Measurements from ENCODE around the gene RASL10B. TPM values are rescaled to one million over a fixed set of nuclear protein-coding genes. Genes with fewer than 3 reads are reported as not detected.
"Not testable (repeated sequence)": the region's sequence is repeated elsewhere in the genome, so short reads cannot be mapped to it uniquely, and the experiment has no call there.

The RASL10B gene
- polyA plus RNA-seq, 2 donors = 0.28 to 0.53 TPM

DNA sequence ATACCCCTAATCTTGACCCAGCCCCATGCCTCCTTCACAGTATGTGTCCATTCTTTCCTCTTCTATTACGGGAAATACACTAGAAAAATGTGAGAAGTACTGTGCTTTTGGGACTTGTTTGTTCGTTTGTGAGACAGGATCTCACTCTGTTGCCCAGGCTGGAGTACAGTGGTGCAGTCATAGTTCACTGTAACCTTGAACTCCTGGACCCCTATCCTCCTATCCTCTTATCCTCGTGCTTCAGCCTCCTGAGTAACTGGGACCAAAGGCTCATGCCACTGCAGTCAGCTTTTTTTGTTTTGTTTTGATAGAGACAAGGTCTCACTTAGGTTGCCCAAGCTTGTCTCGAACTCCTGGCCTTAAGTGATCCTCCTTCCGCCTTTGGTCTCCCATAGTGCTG, 29.9 kb upstream of the RASL10B start:
- Histone ChIP-seq H3K36me3 (ENCODE audit: control insufficient read depth in 2 of 2, insufficient read depth in 2 of 2, low read length in 1 of 2) (no peaks in the 10 kb centered on the region), H3K9me3 (ENCODE audit: control insufficient read depth in 2 of 2, insufficient read depth in 1 of 2, low read depth in 1 of 2, low read length in 1 of 2) (no peaks in the 10 kb centered on the region), H3K4me3 (ENCODE audit: low read depth in 1 of 2, low read length in 2 of 2) (no peak overlapping the region), H3K27ac (ENCODE audit: low read depth in 2 of 2, low read length in 1 of 2) (no peak overlapping the region), H3K27me3 (ENCODE audit: control insufficient read depth in 1 of 2, insufficient read depth in 2 of 2, low read length in 2 of 2) (no peaks in the 10 kb centered on the region), H3K4me1 (ENCODE audit: control insufficient read depth in 2 of 2, insufficient read depth in 2 of 2, low read length in 1 of 2) (no peaks in the 10 kb centered on the region)
- WGBS, 2 donors = 92 to 95% methylated on average over 5 of the region's 5 CpGs

DNA sequence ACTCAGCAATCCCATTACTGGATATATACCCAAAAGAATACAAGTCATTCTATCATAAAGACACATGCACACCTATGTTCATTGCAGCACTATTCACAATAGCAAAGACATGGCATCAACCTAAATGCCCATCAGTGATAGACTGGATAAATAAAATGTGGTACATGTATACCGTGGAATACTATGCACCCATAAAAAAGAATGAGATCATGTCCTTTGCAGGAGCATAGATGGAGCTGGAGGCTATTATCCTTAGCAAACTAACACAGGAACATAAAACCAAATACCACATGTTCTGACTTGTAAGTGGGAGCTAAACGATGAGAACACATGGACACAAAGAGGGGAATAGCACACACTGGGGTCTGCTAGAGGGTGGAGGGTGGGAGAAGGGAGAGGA, 28.1 kb upstream of the RASL10B start:
- H3K27me3 ChIP-seq (ENCODE audit: control insufficient read depth in 1 of 2, insufficient read depth in 2 of 2, low read length in 2 of 2); H3K4me1 ChIP-seq (ENCODE audit: control insufficient read depth in 2 of 2, insufficient read depth in 2 of 2, low read length in 1 of 2); H3K9me3 ChIP-seq (ENCODE audit: control insufficient read depth in 2 of 2, insufficient read depth in 1 of 2, low read depth in 1 of 2, low read length in 1 of 2); H3K36me3 ChIP-seq (ENCODE audit: control insufficient read depth in 2 of 2, insufficient read depth in 2 of 2, low read length in 1 of 2); H3K27ac ChIP-seq (ENCODE audit: low read depth in 2 of 2, low read length in 1 of 2); H3K4me3 ChIP-seq (ENCODE audit: low read depth in 1 of 2, low read length in 2 of 2): not testable (repeated sequence)
- WGBS, 2 donors = 86 to 88% methylated on average over 2 of the region's 2 CpGs

DNA sequence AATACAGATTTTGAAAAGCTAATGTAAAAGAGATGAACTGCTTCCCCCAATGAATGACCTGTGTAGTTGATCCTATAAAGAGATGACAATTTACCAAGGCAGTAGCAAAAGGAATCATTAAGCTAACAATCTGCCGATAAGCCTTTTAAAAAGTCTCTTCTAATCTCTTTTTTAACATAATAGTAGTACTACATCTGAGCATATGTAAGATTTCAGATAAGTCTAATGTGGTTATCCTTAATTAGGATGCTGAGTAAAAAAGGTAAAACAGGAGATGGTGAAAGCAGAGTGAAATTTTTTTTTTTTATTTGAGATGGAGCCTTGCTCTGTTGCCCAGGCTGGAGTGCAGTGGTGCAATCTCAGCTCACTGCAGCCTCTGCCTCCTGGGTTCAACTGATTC, 26.2 kb upstream of the RASL10B start:
- H3K27me3 ChIP-seq (ENCODE audit: control insufficient read depth in 1 of 2, insufficient read depth in 2 of 2, low read length in 2 of 2) = no peaks in the 10 kb centered on the region
- H3K36me3 ChIP-seq (ENCODE audit: control insufficient read depth in 2 of 2, insufficient read depth in 2 of 2, low read length in 1 of 2) = no peaks in the 10 kb centered on the region
- no peaks in the 10 kb centered on the region for H3K9me3 ChIP-seq (ENCODE audit: control insufficient read depth in 2 of 2, insufficient read depth in 1 of 2, low read depth in 1 of 2, low read length in 1 of 2)
- no peak overlapping the region for H3K27ac ChIP-seq (ENCODE audit: low read depth in 2 of 2, low read length in 1 of 2)
- H3K4me3 ChIP-seq (ENCODE audit: low read depth in 1 of 2, low read length in 2 of 2) = no peak overlapping the region
- WGBS, 2 donors = 94 to 100% methylated on average over 1 of the region's 1 CpG
- no peaks in the 10 kb centered on the region for H3K4me1 ChIP-seq (ENCODE audit: control insufficient read depth in 2 of 2, insufficient read depth in 2 of 2, low read length in 1 of 2)

DNA sequence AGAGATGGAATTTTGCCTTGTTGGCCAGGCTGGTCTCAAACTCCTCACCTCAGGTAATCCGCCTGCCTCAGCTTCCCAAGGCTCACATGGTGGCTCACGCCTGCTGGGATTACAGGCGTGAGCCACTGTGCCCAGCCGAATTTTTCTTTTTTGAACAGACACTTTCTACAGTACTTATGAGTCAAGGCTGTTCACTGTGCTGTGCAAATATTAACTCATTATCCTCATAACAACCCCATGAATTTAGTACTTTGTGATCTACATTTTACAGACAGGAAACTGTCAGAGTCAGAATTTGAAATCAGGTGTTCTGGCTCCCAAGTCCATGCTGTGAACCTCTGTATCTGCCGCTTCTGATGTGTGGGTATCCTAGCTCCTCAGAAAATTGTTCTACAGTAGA, 25.7 kb upstream of the RASL10B start:
- Histone ChIP-seq H3K27me3 (ENCODE audit: control insufficient read depth in 1 of 2, insufficient read depth in 2 of 2, low read length in 2 of 2) (no peaks in the 10 kb centered on the region), H3K4me1 (ENCODE audit: control insufficient read depth in 2 of 2, insufficient read depth in 2 of 2, low read length in 1 of 2) (no peaks in the 10 kb centered on the region), H3K27ac (ENCODE audit: low read depth in 2 of 2, low read length in 1 of 2) (no peak overlapping the region), H3K9me3 (ENCODE audit: control insufficient read depth in 2 of 2, insufficient read depth in 1 of 2, low read depth in 1 of 2, low read length in 1 of 2) (no peaks in the 10 kb centered on the region), H3K4me3 (ENCODE audit: low read depth in 1 of 2, low read length in 2 of 2) (no peak overlapping the region), H3K36me3 (ENCODE audit: control insufficient read depth in 2 of 2, insufficient read depth in 2 of 2, low read length in 1 of 2) (no peaks in the 10 kb centered on the region)
- 76 to 87% methylated on average over 5 of the region's 5 CpGs for WGBS, 2 donors

DNA sequence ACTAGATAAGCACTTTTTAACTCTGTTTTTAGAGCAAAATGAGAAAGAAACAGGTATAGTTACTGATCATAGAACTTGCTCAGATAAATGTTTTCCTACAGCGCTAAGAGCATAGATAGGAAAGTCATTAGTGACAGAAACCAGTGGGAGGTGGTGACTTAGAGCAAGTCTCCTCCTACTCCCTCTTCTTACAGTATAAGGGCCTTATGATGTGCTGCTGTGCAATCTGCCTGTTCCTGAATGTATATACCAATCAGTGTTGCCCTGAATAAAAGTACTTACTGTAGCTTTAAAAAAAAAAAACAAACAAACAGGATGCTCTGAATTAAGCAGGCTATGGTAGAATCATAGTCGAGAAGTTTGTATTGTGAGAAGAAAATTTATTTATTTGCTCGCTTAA, 23.3 kb upstream of the RASL10B start:
- no peak overlapping the region for H3K4me3 ChIP-seq (ENCODE audit: low read depth in 1 of 2, low read length in 2 of 2)
- H3K27ac ChIP-seq (ENCODE audit: low read depth in 2 of 2, low read length in 1 of 2) = no peak overlapping the region
- no peaks in the 10 kb centered on the region for H3K27me3 ChIP-seq (ENCODE audit: control insufficient read depth in 1 of 2, insufficient read depth in 2 of 2, low read length in 2 of 2)
- no peaks in the 10 kb centered on the region for H3K9me3 ChIP-seq (ENCODE audit: control insufficient read depth in 2 of 2, insufficient read depth in 1 of 2, low read depth in 1 of 2, low read length in 1 of 2)
- peaks cover 0 to 4% of the 10 kb centered on the region in 2 donors for H3K36me3 ChIP-seq (ENCODE audit: control insufficient read depth in 2 of 2, insufficient read depth in 2 of 2, low read length in 1 of 2)
- WGBS, 2 donors = 69 to 82% methylated on average over 3 of the region's 3 CpGs
- H3K4me1 ChIP-seq (ENCODE audit: control insufficient read depth in 2 of 2, insufficient read depth in 2 of 2, low read length in 1 of 2) = no peaks in the 10 kb centered on the region

DNA sequence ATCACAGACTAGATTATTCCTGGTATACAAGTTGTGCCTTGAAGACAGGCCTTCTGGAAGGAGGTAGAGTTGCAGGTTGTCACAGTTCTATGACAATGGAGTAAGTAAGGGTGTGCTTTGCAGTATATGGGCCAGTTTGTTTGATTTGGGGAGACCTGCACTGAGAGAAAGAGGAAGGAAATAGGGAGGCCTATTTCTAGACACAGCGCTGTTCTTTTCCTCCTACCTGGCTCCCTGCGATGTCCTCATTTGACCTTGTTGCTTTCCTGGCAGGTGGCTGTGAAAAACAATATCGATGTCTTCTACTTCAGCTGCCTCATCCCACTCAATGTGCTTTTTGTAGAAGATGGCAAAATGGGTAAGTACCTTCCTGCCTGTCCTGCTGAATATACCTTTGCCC, 22.5 kb upstream of the RASL10B start:
- H3K36me3 ChIP-seq (ENCODE audit: control insufficient read depth in 2 of 2, insufficient read depth in 2 of 2, low read length in 1 of 2) = peaks cover 0 to 4% of the 10 kb centered on the region in 2 donors
- no peak overlapping the region for H3K4me3 ChIP-seq (ENCODE audit: low read depth in 1 of 2, low read length in 2 of 2)
- H3K27me3 ChIP-seq (ENCODE audit: control insufficient read depth in 1 of 2, insufficient read depth in 2 of 2, low read length in 2 of 2) = no peaks in the 10 kb centered on the region
- 50 to 70% methylated on average over 3 of the region's 3 CpGs for WGBS, 2 donors
- no peaks in the 10 kb centered on the region for H3K9me3 ChIP-seq (ENCODE audit: control insufficient read depth in 2 of 2, insufficient read depth in 1 of 2, low read depth in 1 of 2, low read length in 1 of 2)
- no peaks in the 10 kb centered on the region for H3K4me1 ChIP-seq (ENCODE audit: control insufficient read depth in 2 of 2, insufficient read depth in 2 of 2, low read length in 1 of 2)
- H3K27ac ChIP-seq (ENCODE audit: low read depth in 2 of 2, low read length in 1 of 2) = no peak overlapping the region

DNA sequence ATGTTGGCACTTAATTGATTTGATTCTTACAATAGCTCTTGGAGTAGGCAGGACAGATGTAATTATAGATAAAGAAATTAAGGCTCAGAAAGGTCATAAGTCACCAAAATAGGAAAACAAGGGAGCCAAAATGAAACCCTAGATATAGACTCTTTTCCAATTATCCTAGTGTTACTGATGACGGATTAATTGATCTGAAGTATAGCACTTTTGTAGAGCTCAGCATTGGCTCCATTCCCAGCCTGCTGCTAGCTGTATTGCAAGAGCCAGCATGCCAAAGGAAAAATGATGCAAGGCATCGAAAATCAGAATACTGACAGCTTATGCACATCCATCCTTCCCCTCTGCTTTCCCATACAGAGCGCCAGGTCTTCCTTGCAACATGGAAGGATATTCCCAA, 21.6 kb upstream of the RASL10B start:
- WGBS, 2 donors = 57 to 75% methylated on average over 3 of the region's 3 CpGs
- Histone ChIP-seq H3K9me3 (ENCODE audit: control insufficient read depth in 2 of 2, insufficient read depth in 1 of 2, low read depth in 1 of 2, low read length in 1 of 2) (no peaks in the 10 kb centered on the region), H3K27me3 (ENCODE audit: control insufficient read depth in 1 of 2, insufficient read depth in 2 of 2, low read length in 2 of 2) (no peaks in the 10 kb centered on the region), H3K4me1 (ENCODE audit: control insufficient read depth in 2 of 2, insufficient read depth in 2 of 2, low read length in 1 of 2) (no peaks in the 10 kb centered on the region), H3K27ac (ENCODE audit: low read depth in 2 of 2, low read length in 1 of 2) (no peak overlapping the region), H3K36me3 (ENCODE audit: control insufficient read depth in 2 of 2, insufficient read depth in 2 of 2, low read length in 1 of 2) (peaks cover 0 to 4% of the 10 kb centered on the region in 2 donors), H3K4me3 (ENCODE audit: low read depth in 1 of 2, low read length in 2 of 2) (no peak overlapping the region)

DNA sequence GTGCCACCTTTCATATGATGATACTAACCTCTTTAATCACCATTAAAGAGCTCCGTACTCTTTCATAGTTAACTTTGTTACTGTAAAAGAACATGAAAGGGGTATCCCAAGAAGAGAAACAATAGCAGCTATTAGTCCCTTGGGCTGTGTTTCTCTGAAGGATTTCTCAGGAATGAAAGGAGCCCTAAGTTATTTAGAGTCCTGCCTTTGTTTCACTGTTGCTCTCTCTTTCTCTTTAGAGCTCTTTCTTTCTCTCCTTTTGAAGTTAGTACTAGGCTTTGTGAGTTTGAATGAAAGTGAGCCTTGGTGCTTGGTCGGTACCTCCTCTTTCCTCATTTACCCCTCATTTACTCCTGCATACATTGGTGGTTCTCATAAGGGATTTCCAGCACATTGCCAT, 20.5 kb upstream of the RASL10B start:
- no peak overlapping the region for H3K27ac ChIP-seq (ENCODE audit: low read depth in 2 of 2, low read length in 1 of 2)
- no peak overlapping the region for H3K4me3 ChIP-seq (ENCODE audit: low read depth in 1 of 2, low read length in 2 of 2)
- H3K27me3 ChIP-seq (ENCODE audit: control insufficient read depth in 1 of 2, insufficient read depth in 2 of 2, low read length in 2 of 2) = no peaks in the 10 kb centered on the region
- WGBS, 2 donors = 94 to 95% methylated on average over 2 of the region's 2 CpGs
- H3K36me3 ChIP-seq (ENCODE audit: control insufficient read depth in 2 of 2, insufficient read depth in 2 of 2, low read length in 1 of 2) = peaks cover 0 to 4% of the 10 kb centered on the region in 2 donors
- H3K9me3 ChIP-seq (ENCODE audit: control insufficient read depth in 2 of 2, insufficient read depth in 1 of 2, low read depth in 1 of 2, low read length in 1 of 2) = no peaks in the 10 kb centered on the region
- no peaks in the 10 kb centered on the region for H3K4me1 ChIP-seq (ENCODE audit: control insufficient read depth in 2 of 2, insufficient read depth in 2 of 2, low read length in 1 of 2)

DNA sequence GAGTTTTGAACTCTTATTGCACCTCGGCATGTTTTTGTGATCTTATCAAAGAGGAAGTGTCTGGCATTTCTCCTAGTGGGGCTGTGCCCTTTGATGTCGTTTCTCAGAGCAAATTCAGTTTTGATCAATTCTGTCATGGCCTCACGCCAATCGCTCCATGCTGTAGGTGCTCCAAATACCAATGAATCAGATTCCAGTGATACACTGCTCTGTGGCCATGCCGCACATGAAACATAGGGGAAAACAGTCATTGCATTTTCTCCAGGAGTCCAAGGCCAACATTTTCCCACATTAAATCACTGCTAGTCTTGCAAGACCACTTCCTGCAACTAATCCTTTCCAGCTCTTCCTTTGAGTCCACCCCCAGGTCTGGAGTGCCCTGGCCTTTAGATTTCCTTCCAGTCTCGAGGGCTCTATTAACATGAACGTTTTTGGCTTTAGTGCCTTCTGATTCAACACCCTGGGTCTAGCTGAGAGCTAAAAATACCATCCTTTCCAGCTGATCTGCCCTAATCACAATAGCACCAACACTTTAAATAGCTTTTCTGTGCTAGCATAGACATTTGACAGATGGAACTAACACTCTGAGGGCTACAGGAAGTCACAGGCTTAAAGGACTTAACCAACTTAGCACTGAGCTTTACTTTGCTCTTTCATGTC, 18.2 kb upstream of the RASL10B start:
- peaks cover 0 to 4% of the 10 kb centered on the region in 2 donors for H3K36me3 ChIP-seq (ENCODE audit: control insufficient read depth in 2 of 2, insufficient read depth in 2 of 2, low read length in 1 of 2)
- H3K27me3 ChIP-seq (ENCODE audit: control insufficient read depth in 1 of 2, insufficient read depth in 2 of 2, low read length in 2 of 2) = no peaks in the 10 kb centered on the region
- WGBS, 2 donors = 32 to 51% methylated on average over 7 of the region's 7 CpGs
- no peak overlapping the region for H3K4me3 ChIP-seq (ENCODE audit: low read depth in 1 of 2, low read length in 2 of 2)
- peak overlapping the region in 1 of 2 donors; percentile 4 for H3K27ac ChIP-seq (ENCODE audit: low read depth in 2 of 2, low read length in 1 of 2)
- H3K4me1 ChIP-seq (ENCODE audit: control insufficient read depth in 2 of 2, insufficient read depth in 2 of 2, low read length in 1 of 2) = no peaks in the 10 kb centered on the region
- H3K9me3 ChIP-seq (ENCODE audit: control insufficient read depth in 2 of 2, insufficient read depth in 1 of 2, low read depth in 1 of 2, low read length in 1 of 2) = no peaks in the 10 kb centered on the region

DNA sequence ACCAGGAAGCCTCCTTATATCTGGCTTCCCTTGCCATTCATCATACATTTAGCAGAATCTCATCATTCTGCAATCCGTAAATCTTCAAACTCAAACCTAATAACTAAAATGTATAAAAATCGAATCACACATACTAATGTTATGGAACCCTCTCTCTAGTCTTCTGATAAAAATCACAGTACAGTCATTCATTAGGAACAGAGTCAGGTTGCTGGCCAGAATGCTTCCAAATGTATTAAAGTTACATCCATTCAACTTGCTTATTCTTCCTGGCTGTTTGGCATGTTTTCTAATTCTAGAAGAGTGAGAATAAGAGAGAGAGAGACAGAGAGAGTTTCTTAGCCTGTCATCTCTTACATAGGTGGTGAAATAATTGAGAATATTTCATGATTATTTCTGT, 16.5 kb upstream of the RASL10B start:
- H3K4me1 ChIP-seq (ENCODE audit: control insufficient read depth in 2 of 2, insufficient read depth in 2 of 2, low read length in 1 of 2) = no peaks in the 10 kb centered on the region
- no peaks in the 10 kb centered on the region for H3K27me3 ChIP-seq (ENCODE audit: control insufficient read depth in 1 of 2, insufficient read depth in 2 of 2, low read length in 2 of 2)
- H3K36me3 ChIP-seq (ENCODE audit: control insufficient read depth in 2 of 2, insufficient read depth in 2 of 2, low read length in 1 of 2) = peaks cover 2 to 4% of the 10 kb centered on the region in 2 donors
- H3K4me3 ChIP-seq (ENCODE audit: low read depth in 1 of 2, low read length in 2 of 2) = no peak overlapping the region
- no peak overlapping the region for H3K27ac ChIP-seq (ENCODE audit: low read depth in 2 of 2, low read length in 1 of 2)
- no peaks in the 10 kb centered on the region for H3K9me3 ChIP-seq (ENCODE audit: control insufficient read depth in 2 of 2, insufficient read depth in 1 of 2, low read depth in 1 of 2, low read length in 1 of 2)
- WGBS, 2 donors = 86 to 90% methylated on average over 2 of the region's 2 CpGs

Data from esophagus (tissue), 2 donors.